GM13976 (cell line): ENCODE results near the gene SPOP.
"Not testable (repeated sequence)": the region's sequence is repeated elsewhere in the genome, so short reads cannot be mapped to it uniquely, and the experiment has no call there.

Source experiments
- DNase-seq: peaks from one replicate; pipeline ENCODE4 v3.0.0; 2012; ENCODE audit warnings: low spot score
- in situ Hi-C: fragments of 300-500 bp; cut with MboI; formaldehyde crosslinking; loops from one replicate; pipeline ENCODE4 v1.12.0; 2022; ENCODE audit warnings: low sequenced_read_pairs, mixed read lengths, inconsistent platforms; ENCODE audit not compliant: unreplicated experiment
- TF ChIP-seq, protein P1 (sequence below): IDR thresholded peaks from 2 replicates; pipeline ENCODE4 v1.5.1; 2012; ENCODE audit warnings: borderline replicate concordance, mild to moderate bottlenecking; ENCODE audit not compliant: insufficient read depth; ENCODE audit errors: extremely low read depth, missing control alignments, control extremely low read depth

Gene SPOP

DNA sequence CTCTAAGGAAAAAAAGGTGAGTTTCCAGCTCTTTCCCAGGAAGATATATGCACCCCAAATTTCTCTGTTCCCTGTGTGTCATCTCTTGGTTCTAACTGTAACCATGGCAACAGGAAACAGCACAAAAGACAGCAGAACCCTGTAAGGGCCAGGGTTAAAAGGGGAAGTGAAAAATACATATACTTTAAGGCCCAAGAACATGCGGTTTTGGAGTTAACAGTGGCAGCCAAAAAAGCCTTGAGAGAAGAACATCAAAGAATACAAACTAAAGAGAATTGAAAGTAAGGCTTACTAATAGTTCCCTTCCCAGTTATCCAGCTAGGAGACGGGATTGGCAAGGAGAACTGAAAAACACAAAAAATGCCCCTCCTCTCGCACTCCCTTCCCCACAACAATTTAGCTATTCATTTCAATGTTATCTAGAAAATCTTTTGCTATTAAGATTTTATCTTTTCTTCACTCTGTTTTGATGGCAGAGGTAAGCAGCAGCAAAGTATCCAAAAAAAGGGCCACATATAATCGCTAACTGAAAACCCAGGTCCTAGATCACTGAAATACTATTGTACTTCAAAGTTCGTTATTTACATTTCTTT lies 1.5 kb downstream of the SPOP start:
- TF ChIP-seq, protein P1, sequence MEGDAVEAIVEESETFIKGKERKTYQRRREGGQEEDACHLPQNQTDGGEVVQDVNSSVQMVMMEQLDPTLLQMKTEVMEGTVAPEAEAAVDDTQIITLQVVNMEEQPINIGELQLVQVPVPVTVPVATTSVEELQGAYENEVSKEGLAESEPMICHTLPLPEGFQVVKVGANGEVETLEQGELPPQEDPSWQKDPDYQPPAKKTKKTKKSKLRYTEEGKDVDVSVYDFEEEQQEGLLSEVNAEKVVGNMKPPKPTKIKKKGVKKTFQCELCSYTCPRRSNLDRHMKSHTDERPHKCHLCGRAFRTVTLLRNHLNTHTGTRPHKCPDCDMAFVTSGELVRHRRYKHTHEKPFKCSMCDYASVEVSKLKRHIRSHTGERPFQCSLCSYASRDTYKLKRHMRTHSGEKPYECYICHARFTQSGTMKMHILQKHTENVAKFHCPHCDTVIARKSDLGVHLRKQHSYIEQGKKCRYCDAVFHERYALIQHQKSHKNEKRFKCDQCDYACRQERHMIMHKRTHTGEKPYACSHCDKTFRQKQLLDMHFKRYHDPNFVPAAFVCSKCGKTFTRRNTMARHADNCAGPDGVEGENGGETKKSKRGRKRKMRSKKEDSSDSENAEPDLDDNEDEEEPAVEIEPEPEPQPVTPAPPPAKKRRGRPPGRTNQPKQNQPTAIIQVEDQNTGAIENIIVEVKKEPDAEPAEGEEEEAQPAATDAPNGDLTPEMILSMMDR, result no peak
- in situ Hi-C loops, result loop anchor here (25.0 kb wide), 1 partner anchor 264 kb away; the partner anchor contains the start of gene PHB1
- DNase-seq, result peak; percentile 86

GRCh38 chr17:49674507-49674906 lies 3.4 kb downstream of the SPOP start:
- DNase-seq, result no peak
- in situ Hi-C loops, result no loop called here
- TF ChIP-seq, protein P1, result no peak

- DNase-seq, in situ Hi-C loops: not testable (repeated sequence)
Measured at GRCh38 chr17:49673679-49674078, 4.2 kb downstream of the SPOP start.

GRCh38 chr17:49670641-49671040 lies 7.3 kb downstream of the SPOP start:
- TF ChIP-seq, protein P1, result no peak
- no peak for DNase-seq
- in situ Hi-C loops, result no loop called here

DNA sequence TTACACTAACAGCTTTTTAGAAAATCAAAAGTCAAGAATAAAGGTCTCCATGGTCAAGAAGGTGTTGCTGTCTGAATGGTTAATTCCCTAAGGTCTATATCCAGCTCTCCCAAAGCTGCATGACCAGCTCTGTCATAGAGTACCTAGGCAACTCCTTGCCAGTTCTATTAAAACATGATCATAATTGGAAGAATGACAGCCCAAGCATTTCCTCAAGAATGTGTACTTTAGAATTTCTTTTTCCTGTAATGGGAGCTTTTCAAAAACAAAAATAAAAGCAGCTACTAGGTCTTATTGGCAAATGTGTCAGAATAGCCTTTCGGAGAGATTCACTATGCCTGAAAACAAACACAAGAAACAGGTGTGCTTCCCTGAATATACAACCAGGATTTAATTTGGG lies 7.9 kb downstream of the SPOP start:
- TF ChIP-seq, protein P1, result no peak
- in situ Hi-C loops, result no loop called here
- no peak for DNase-seq

DNA sequence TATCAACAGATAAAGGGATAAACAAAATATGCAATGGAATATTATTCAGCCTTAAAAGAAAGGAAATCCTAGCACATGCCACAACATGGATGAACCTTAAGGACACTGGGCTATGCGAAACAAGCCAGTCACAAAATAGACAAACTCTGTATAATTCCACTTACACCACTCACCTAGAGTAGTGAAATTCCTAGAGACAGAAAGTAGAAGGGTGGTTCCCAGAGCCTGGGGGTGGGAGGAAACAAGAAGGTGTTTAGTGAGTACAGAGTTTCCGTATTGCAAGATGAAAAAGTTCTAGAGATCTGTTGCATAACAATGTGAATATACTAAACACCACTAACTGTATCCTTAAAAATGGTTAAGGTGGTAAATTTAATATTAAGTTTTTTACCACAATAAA lies 10.0 kb downstream of the SPOP start:
- TF ChIP-seq, protein P1, result no peak
- no peak for DNase-seq
- in situ Hi-C loops, result no loop called here

DNA sequence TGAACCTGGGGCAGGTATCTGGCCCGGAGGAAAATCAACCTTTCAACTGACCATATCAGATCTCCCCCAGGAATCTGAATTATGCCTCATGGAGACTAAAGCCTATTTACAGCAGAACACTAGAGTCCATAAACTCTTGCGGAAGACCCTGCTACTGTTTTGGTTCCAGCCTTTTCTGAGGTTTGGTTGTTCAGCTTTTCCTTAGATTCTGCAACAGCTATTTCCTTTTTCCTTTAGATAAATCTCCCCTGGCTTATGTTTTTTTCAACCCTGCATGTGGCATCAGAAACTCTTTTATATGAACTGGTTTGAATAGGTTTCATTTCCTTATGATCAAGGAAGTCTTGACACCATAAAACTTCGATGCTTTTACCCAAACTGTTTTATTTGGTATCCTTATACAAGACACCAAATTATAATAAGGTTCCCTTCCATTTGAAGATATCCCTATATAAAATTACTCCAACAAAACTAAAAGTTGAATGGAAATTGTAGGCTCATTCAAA lies 13.1 kb downstream of the SPOP start:
- TF ChIP-seq, protein P1, result no peak
- in situ Hi-C loops, result no loop called here
- DNase-seq, result no peak
